RWPE2 (cell line): ENCODE results near the gene SF3B3.

Source experiments
- ATAC-seq: fragments of 200-7000 bp; cut with Tn5 transposase; 3 replicates; pipeline ENCODE4 v1.9.1; 2021; ENCODE audit warnings: low read depth
- DNase-seq: peaks from one replicate; pipeline ENCODE4 v3.0.0-alpha.2; 2020; ENCODE audit warnings: low spot score
- H3K27ac ChIP-seq: fragments of 450-650 bp; 2 replicates; pipeline ENCODE4 v1.5.1; 2017; ENCODE audit warnings: mild to moderate bottlenecking; ENCODE audit not compliant: poor library complexity, severe bottlenecking
- H3K27me3 ChIP-seq: fragments of 250-450 bp; sonication (Bioruptor Pico); 2 replicates; pipeline ENCODE4 v1.5.1; 2021; ENCODE audit warnings: mild to moderate bottlenecking, moderate library complexity; ENCODE audit not compliant: insufficient read depth, poor library complexity, severe bottlenecking
- H3K36me3 ChIP-seq: fragments of 250-450 bp; sonication (Bioruptor Pico); 2 replicates; pipeline ENCODE4 v1.5.1; 2020; ENCODE audit warnings: low read depth, mild to moderate bottlenecking, moderate library complexity
- H3K4me1 ChIP-seq: fragments of 250-450 bp; sonication (Bioruptor Pico); 2 replicates; pipeline ENCODE4 v1.5.1; 2021; ENCODE audit warnings: mild to moderate bottlenecking, moderate library complexity; ENCODE audit not compliant: insufficient read depth, poor library complexity, severe bottlenecking
- H3K4me3 ChIP-seq: fragments of 250-450 bp; sonication (Bioruptor Pico); 2 replicates; pipeline ENCODE4 v1.5.1; 2021; ENCODE audit warnings: mild to moderate bottlenecking, moderate library complexity; ENCODE audit not compliant: severe bottlenecking
- H3K9me3 ChIP-seq: fragments of 250-450 bp; sonication (Bioruptor Pico); 2 replicates; pipeline ENCODE4 v1.5.1; 2021; ENCODE audit warnings: mild to moderate bottlenecking, moderate library complexity; ENCODE audit not compliant: severe bottlenecking
- CTCF ChIP-seq: fragments of 450-650 bp; IDR thresholded peaks from one replicate; pipeline ENCODE4 v1.5.1; 2017; ENCODE audit warnings: mild to moderate bottlenecking, moderate library complexity; ENCODE audit not compliant: poor library complexity, severe bottlenecking

SF3B3 gene

GRCh38 chr16:70548936-70549335 is 25.3 kb downstream of the SF3B3 start:
- peaks cover 100% of the 10 kb centered on the region for H3K36me3 ChIP-seq
- TF ChIP-seq CTCF = no peak
- no peak for DNase-seq
- H3K27me3 ChIP-seq = no peaks in the 10 kb centered on the region
- H3K9me3 ChIP-seq = no peaks in the 10 kb centered on the region
- H3K27ac ChIP-seq = no peak overlapping the region
- no peak for ATAC-seq
- H3K4me3 ChIP-seq = no peak overlapping the region
- no peaks in the 10 kb centered on the region for H3K4me1 ChIP-seq

- TF ChIP-seq CTCF = no peak
- ATAC-seq = no peak
- Histone ChIP-seq H3K36me3 (peaks cover 100% of the 10 kb centered on the region), H3K4me1 (no peaks in the 10 kb centered on the region), H3K9me3 (no peaks in the 10 kb centered on the region), H3K27ac (no peak overlapping the region), H3K4me3 (no peak overlapping the region), H3K27me3 (no peaks in the 10 kb centered on the region)
- DNase-seq = no peak
Measured at GRCh38 chr16:70550082-70550481, 26.5 kb downstream of the SF3B3 start.

- no peak overlapping the region for H3K27ac ChIP-seq
Measured at GRCh38 chr16:70551788-70552187, 28.2 kb downstream of the SF3B3 start.

GRCh38 chr16:70552675-70553074 is 29.1 kb downstream of the SF3B3 start:
- TF ChIP-seq CTCF = no peak

More at GRCh38 chr16:70551788-70552187, 28.2 kb downstream of the SF3B3 start:
- Histone ChIP-seq H3K27me3 (no peaks in the 10 kb centered on the region), H3K4me1 (no peaks in the 10 kb centered on the region), H3K36me3 (peaks cover 100% of the 10 kb centered on the region), H3K4me3 (no peak overlapping the region), H3K9me3 (no peaks in the 10 kb centered on the region)
- DNase-seq (no peak), ATAC-seq (no peak)
- no peak for TF ChIP-seq CTCF

GRCh38 chr16:70553645-70554044 is 30.0 kb downstream of the SF3B3 start:
- no peak for ATAC-seq
- H3K4me3 ChIP-seq = no peak overlapping the region
- TF ChIP-seq CTCF = no peak
- peaks cover 100% of the 10 kb centered on the region for H3K36me3 ChIP-seq
- no peaks in the 10 kb centered on the region for H3K4me1 ChIP-seq
- H3K9me3 ChIP-seq = no peaks in the 10 kb centered on the region
- H3K27ac ChIP-seq = no peak overlapping the region
- no peaks in the 10 kb centered on the region for H3K27me3 ChIP-seq
- no peak for DNase-seq

More at GRCh38 chr16:70552675-70553074, 29.1 kb downstream of the SF3B3 start:
- peaks cover 100% of the 10 kb centered on the region for H3K36me3 ChIP-seq
- H3K27me3 ChIP-seq = no peaks in the 10 kb centered on the region
- H3K4me3 ChIP-seq = no peak overlapping the region
- no peaks in the 10 kb centered on the region for H3K9me3 ChIP-seq
- ATAC-seq (no peak), DNase-seq (no peak)
- H3K27ac ChIP-seq = no peak overlapping the region
- H3K4me1 ChIP-seq = no peaks in the 10 kb centered on the region
